Activated CD8-positive, alpha-beta memory T cell treated with anti-CD3 and anti-CD28 coated beads, Interleukin-2, amount 50 U/mL, for 1 hour (primary cell): ENCODE measurements around the gene INO80C.

ENCODE experiments used
- DNase-seq: peaks from one replicate; pipeline ENCODE4 v3.0.0-alpha.2; 2020; ENCODE audit errors: extremely low read depth

The INO80C gene, protein sequence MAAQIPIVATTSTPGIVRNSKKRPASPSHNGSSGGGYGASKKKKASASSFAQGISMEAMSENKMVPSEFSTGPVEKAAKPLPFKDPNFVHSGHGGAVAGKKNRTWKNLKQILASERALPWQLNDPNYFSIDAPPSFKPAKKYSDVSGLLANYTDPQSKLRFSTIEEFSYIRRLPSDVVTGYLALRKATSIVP

GRCh38 chr18:35497370-35498197 lies at the start of gene INO80C:
Gene INO80C, minus strand, starts transcription at chr18:35497960. Its CDS starts 86 bp downstream, at chr18:35497874.
- peak; percentile 67 for DNase-seq

- no peak for DNase-seq
These were observed 49.3 kb upstream of the INO80C start for GRCh38 chr18:35547008-35547605.

DNA sequence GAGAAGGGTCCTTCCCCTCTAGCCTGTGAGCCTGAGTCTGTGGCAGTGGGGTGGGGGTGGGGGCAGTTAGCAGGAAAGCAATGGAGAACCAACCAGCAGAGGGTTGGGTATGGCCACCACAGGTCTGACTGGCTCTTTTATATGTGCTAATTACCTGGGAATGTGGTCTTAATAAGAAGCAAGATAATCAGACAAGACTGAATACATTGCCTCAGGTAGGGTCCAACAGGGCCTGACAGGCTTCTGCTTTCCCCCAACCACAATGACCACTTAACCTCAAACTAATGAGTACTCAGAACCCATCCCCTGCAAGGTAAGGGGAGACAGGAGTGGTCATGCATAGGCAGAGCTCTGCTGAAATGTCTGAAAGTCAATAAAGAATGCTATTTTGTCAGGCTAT lies 44.6 kb upstream of the INO80C start:
- no peak for DNase-seq

GRCh38 chr18:35535297-35535696 lies 37.5 kb upstream of the INO80C start:
- no peak for DNase-seq

- no peak for DNase-seq
These were observed 36.2 kb upstream of the INO80C start for GRCh38 chr18:35533916-35534405.

DNA sequence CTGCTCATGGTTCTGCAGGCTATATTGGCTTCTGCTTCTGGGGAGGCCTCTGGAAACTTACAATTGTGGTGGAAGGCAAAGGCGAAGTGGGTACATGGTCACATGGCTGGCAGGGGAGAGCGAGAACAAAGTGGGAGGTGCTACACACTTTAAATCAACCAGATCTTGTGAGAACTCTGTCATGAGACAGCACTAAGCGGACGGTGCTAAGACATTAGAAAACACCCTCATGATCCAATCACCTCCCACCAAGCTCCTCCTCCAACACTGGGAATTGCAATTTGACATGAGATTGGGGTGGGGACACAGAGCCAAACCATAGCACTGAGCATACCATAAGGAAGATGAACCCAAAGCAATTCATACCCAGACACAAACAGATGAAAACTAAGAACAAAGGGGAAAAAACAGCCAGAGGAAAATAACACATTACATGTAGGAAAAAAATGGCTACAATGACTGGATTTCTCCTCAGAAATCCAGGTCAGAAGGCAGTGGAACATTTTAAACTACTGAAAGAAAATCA lies 31.1 kb upstream of the INO80C start:
- DNase-seq: no peak

DNA sequence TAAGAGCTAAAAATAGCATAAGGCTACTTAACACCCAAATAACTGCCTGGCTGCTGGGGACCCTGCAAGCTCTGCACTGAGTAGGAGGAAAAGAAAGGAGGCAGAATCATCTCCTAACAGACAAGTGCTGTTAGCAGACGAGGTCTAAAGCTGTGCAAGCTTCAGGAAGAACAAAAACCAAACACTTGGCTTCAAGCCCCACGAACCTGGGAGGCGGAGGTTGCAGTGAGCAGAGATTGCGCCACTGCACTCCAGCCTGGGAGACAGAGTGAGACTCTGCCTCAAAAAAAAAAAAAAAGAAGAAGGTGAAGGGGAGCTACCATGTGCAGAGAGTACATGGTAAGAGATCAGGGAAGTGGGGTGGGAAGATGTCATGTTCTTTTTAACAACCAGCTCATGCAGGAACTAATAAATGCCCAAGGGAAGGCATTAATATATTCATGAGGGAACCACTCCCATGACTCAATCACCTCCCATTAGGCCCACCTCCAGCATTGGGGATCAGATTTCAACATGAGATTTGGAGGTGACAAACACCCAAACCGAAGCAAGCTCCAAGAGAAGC lies 28.8 kb upstream of the INO80C start:
- DNase-seq: no peak

GRCh38 chr18:35525795-35526494 lies 28.2 kb upstream of the INO80C start:
- no peak for DNase-seq

DNA sequence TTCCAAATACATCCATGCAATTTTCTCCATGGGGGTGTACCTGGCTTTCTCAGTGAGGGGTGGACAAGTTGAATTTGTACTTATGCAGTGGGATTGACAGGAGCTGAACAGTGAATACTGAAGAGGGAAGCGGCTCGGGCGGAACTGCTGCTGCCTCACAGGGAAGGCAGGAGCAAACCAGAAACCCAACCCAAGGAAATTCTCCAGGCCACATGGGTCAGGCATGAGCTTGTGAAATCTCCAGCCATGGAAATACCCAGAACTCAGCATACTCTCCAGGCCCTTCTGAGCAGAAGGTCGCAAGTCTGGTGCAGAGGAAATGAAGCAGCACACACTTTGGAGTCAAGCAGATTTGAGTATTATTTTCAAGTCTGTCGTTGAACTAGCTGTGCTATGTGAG lies 26.5 kb upstream of the INO80C start:
- DNase-seq: no peak

GRCh38 chr18:35522130-35522959 lies 24.6 kb upstream of the INO80C start:
- no peak for DNase-seq

GRCh38 chr18:35521133-35521532 lies 23.4 kb upstream of the INO80C start:
- DNase-seq: no peak

DNA sequence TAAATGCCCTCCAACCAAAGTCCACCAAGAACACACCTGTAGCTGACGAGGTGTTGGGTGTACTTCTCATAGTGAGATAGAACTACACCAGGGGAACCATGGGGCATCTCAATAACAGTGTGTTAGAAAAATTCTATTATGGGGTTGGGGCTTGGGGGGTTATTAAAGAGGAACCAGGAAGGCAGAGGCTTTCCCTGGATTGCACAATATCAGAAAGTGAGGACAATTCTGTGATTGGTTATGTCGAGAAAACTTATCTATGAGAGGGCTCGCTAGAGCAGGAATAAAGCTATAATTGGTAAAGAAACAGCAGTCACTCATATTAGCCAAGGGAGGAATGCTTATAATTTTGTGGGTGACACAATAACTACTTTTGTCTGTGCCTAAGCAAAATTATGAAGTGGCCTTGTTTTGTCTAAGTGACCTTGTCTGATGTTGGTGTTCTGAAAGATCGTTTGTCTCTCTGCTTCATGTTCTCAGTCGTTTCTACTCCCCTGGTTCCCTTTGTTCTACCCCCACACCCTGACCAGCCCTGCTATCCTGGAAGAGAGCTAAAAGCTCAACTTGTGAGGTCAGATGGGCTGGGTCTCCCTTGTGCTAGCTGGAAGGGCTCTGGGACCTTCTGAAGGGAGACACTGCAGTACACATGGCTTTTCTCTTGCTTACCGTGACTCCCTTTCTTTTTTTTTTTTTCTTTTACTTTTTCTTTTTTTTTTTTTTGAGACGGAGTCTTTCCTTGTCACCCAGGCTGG lies 21.6 kb upstream of the INO80C start:
- no peak for DNase-seq

DNA sequence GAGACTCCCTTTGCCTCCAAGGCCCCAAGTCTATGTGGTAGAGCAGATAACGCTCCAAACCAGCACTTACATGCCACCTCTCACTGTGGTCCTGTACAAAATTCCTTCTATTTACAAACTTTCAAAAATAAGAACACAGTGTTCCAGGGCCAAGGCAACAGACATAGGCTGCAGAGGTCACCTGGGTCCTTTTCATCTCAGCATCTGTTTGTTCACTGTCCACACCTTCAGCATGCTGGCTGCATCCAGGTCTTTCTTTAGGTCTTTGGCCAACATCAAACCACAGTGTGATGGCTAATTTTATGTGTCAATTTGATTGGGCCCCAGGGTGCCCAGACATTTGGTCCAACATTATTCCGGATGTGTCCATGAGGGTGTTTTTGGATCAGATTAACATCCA lies 20.0 kb upstream of the INO80C start:
- no peak for DNase-seq

DNA sequence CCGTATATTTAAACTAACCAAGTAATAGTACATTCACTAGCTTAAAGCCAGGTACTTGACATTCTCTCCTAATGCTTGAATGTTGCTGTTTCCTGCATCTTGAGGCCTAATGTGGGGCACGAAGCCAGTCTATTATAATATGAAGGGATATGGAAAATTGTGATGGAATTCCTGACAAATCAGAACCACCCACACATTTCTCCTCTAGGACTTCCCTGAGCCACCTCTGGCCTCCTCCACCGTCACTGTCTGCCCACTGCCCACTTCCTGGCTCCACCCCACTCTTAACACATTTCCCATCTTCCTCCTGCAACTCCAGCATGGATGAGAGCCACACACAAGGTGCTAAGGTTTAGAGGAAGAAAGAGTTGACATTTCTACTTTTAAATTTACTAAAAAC lies 19.0 kb upstream of the INO80C start:
- no peak for DNase-seq

GRCh38 chr18:35516351-35516750 lies 18.6 kb upstream of the INO80C start:
- no peak for DNase-seq

DNA sequence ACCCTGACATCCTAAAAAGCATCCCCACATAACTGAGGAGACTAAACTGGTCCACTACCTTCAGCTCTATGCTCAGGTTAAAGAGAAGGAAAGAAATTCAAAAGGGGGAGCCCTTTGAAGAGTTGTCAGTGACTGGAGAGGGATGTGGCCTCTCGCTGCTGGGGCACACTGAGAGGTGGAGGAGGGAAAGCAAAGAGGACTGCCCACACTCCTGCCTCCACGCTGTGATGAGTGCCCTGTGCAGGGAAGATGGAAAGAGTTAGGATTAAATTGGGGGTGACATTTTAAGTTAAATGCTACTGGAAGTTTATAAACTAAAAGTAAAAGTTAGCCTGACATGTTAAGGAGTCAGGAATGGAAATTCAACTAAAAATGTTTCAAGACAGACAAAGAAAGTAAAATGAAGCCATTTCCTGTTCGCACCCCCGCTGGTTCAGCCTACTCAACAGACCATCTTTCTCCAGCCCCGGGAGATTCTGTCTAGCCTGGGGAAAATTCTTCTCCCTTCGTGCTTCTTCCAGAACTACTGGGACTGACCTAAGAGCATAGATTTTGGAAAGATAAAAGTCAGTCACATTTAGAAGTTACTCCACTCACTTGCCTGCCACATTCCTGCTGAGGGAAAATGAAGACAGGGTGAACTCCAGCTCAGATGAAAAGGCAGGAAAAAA lies 17.8 kb upstream of the INO80C start:
- no peak for DNase-seq

DNA sequence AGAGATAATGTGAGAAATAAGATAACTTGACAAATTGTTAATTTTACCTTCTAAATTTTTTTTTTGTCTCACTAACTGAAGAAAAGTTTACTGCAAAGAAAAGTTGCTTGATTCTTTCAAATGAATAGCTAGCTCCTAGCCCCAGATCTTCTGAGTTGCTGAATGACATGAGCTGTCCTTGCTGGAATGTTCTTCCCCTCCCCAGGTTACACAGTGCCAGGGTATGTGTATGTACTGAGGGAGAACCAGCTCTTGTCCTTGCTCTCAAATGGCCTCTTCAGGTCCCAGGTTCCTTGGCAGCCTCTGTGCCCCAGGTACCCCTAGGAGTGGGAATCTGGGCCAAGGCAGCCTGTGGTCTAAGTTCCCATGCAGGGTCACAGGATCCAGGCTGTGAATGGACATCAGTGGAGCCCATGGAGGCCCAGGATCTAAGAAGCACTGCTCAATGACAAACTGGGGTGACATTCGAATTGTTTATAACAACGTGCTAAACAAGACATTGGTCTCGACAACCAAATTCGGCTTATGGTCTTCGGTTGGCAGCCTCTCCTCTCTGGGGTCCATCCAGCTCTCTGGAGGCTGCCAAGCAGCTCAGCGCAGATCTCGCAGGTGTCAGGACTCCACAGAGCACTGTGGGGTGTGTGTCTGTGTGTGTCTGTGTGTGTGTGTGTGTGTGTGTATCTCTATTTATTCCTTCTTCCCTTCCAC lies 17.1 kb upstream of the INO80C start:
- DNase-seq: no peak

- no peak for DNase-seq
These were observed 16.5 kb upstream of the INO80C start for GRCh38 chr18:35514283-35514682.
